Activated B cell treated with CpG ODN at 0.5 μM for 24 hours (primary cell): ENCODE data around the gene GFRA1. TPM values are rescaled to one million over a fixed set of nuclear protein-coding genes. Genes with fewer than 3 reads are reported as not detected.

Source experiments
- ATAC-seq: fragments of 200-7000 bp; cut with Tn5 transposase; one replicate; pipeline ENCODE4 v1.10.0; 2021; ENCODE audit warnings: low read depth, mild to moderate bottlenecking, moderate library complexity
- CTCF ChIA-PET: fragments of 350-600 bp; sonication (Branson Sonifier 250); formaldehyde crosslinking; loops from one replicate; lab custom pipeline; 2021; ENCODE audit warnings: antibody characterized with exemption; lab: Charles Lee
- POLR2A ChIA-PET: fragments of 350-600 bp; sonication (Branson Sonifier 250); formaldehyde crosslinking; loops from one replicate; lab custom pipeline; 2021; ENCODE audit warnings: antibody characterized with exemption; lab: Charles Lee
- DNase-seq: peaks from one replicate; pipeline ENCODE4 v3.0.0; 2022
- H3K27ac Mint-ChIP-seq: one replicate; pipeline ENCODE4 v1.8.0; 2020; ENCODE audit warnings: mixed read lengths
- H3K27me3 Mint-ChIP-seq: one replicate; pipeline ENCODE4 v1.8.0; 2021; ENCODE audit warnings: mixed read lengths
- H3K36me3 Mint-ChIP-seq: one replicate; pipeline ENCODE4 v1.8.0; 2021; ENCODE audit warnings: low read depth, mixed read lengths
- H3K4me1 Mint-ChIP-seq: one replicate; pipeline ENCODE4 v1.8.0; 2021; ENCODE audit warnings: mixed read lengths
- H3K4me3 Mint-ChIP-seq: one replicate; pipeline ENCODE4 v1.8.0; 2020; ENCODE audit warnings: mild to moderate bottlenecking, mixed read lengths
- H3K9me3 Mint-ChIP-seq: one replicate; pipeline ENCODE4 v1.8.0; 2020; ENCODE audit warnings: mixed read lengths
- intact Hi-C: fragments of 100-400 bp; cut with micrococcal nuclease; formaldehyde crosslinking; loops from one replicate; pipeline ENCODE4 v1.15.1; 2024
- total RNA-seq: library from RNA; stranded (reverse); gene quantifications from 2 replicates; pipeline ENCODE4 v1.2.3, GENCODE V29; 2022
- TF ChIP-seq, protein P1 (sequence below): fragments of 200-600 bp; IDR thresholded peaks from one replicate; pipeline ENCODE4 v1.8.0; 2022; ENCODE audit warnings: antibody characterized with exemption, mild to moderate bottlenecking

The GFRA1 gene
- total RNA-seq, 1 donor from 2014 or later, result not detected

DNA sequence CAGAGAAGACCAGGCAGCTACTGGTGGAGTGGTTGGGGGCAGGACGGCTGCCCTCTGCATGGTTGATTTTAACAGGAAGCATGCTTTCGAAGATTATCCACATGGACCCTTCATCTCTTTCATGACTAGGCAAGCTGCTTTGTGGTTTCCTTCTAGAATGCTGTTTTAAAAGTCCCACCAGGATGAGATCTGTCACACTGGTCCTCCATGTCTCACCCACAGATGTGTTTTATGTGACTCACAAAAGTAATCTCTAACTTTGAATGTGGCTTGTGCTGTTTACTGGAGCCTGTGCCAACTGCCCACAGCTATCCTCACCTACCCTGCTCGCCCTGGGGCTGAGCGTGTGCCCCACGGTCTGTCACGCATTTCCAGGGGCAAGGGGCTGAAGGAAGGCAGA, 188.8 kb downstream of the GFRA1 start:
- no peak overlapping the region for H3K4me3 Mint-ChIP-seq
- ATAC-seq, result no peak
- DNase-seq, result no peak
- H3K4me1 Mint-ChIP-seq, result no peaks in the 10 kb centered on the region
- intact Hi-C loops, result no loop called here
- POLR2A ChIA-PET, result no interaction called here
- no peaks in the 10 kb centered on the region for H3K36me3 Mint-ChIP-seq
- H3K9me3 Mint-ChIP-seq, result no peaks in the 10 kb centered on the region
- no peaks in the 10 kb centered on the region for H3K27me3 Mint-ChIP-seq
- CTCF ChIA-PET, result no interaction called here
- TF ChIP-seq, protein P1, sequence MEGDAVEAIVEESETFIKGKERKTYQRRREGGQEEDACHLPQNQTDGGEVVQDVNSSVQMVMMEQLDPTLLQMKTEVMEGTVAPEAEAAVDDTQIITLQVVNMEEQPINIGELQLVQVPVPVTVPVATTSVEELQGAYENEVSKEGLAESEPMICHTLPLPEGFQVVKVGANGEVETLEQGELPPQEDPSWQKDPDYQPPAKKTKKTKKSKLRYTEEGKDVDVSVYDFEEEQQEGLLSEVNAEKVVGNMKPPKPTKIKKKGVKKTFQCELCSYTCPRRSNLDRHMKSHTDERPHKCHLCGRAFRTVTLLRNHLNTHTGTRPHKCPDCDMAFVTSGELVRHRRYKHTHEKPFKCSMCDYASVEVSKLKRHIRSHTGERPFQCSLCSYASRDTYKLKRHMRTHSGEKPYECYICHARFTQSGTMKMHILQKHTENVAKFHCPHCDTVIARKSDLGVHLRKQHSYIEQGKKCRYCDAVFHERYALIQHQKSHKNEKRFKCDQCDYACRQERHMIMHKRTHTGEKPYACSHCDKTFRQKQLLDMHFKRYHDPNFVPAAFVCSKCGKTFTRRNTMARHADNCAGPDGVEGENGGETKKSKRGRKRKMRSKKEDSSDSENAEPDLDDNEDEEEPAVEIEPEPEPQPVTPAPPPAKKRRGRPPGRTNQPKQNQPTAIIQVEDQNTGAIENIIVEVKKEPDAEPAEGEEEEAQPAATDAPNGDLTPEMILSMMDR, result no peak
- no peak overlapping the region for H3K27ac Mint-ChIP-seq

DNA sequence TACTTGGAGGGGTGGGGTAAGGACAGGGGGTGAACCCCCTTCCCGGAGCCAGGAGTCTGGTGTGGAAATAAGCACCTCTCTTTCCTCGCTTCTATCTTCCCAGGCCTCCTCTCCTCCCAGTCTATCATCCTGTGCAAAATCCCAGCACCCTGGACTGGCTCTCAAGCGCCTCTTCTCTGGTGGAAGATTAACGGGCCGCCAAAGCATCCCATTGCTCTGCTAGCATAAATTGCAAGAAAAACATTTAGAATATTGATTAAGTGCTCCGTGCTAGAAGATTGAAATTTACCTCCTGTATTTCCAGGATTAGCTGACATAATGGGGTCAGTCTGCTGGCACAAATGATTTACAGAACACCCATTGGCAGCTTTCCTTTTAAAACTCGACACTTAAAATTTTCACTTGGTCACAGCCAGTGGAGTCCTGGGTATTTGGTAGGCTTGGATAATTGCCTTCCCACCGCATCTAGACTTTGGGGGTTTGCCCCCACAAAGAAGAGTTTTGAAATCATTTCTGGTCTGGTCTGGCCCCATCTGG, 189.7 kb downstream of the GFRA1 start:
- H3K27me3 Mint-ChIP-seq, result no peaks in the 10 kb centered on the region
- TF ChIP-seq, protein P1, result no peak
- CTCF ChIA-PET, result no interaction called here
- H3K36me3 Mint-ChIP-seq, result no peaks in the 10 kb centered on the region
- DNase-seq (no peak), ATAC-seq (no peak)
- H3K9me3 Mint-ChIP-seq, result no peaks in the 10 kb centered on the region
- no peaks in the 10 kb centered on the region for H3K4me1 Mint-ChIP-seq
- no peak overlapping the region for H3K4me3 Mint-ChIP-seq
- H3K27ac Mint-ChIP-seq, result no peak overlapping the region
- POLR2A ChIA-PET, result no interaction called here
- intact Hi-C loops, result no loop called here

DNA sequence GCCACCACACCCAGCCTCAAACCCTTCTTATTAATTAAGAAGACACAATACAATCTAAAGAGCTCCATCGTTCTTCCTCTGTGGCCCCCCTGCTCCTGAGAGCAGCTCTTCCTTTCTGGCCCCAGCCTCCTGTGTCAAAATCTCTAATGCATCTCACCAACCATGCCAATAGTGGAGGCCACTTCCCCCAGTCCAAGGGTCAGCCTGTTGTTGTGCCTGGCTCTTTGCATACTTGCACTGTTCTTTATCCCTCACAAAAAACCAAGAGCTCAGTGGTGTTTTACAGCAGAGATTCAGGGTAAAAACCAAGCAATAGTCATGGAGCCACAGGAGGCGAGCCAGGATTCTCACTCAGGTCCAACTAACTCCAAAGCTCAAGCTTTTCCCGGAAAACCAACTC, 190.2 kb downstream of the GFRA1 start:
- POLR2A ChIA-PET, result no interaction called here
- DNase-seq (no peak), ATAC-seq (no peak)
- TF ChIP-seq, protein P1, result no peak
- intact Hi-C loops, result no loop called here
- Mint-ChIP-seq H3K9me3 (no peaks in the 10 kb centered on the region), H3K27me3 (no peaks in the 10 kb centered on the region), H3K4me1 (no peaks in the 10 kb centered on the region), H3K4me3 (no peak overlapping the region), H3K36me3 (no peaks in the 10 kb centered on the region), H3K27ac (no peak overlapping the region)
- CTCF ChIA-PET, result no interaction called here

DNA sequence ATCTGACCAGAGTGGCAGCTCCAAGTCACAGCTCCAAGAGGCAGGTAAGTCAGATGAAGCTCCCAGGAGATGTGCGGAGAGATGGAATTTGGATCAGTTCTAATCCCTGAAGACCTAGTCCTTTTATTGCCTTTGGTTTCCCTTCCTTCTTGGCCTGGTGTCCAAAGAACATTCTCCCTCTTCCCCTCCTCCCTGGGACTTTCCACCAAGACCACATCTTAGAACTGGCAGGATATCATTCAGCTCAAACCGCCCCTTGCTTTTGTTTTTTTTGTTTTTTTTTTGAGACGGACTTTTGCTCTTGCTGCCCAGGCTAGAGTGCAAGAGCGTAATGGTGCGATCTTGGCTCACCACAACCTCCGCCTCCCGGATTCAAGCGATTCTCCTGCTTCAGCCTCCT, 190.8 kb downstream of the GFRA1 start:
- DNase-seq (no peak), ATAC-seq (no peak)
- no peaks in the 10 kb centered on the region for H3K27me3 Mint-ChIP-seq
- no peaks in the 10 kb centered on the region for H3K9me3 Mint-ChIP-seq
- TF ChIP-seq, protein P1, result no peak
- ChIA-PET CTCF (no interaction called here), POLR2A (no interaction called here)
- no peak overlapping the region for H3K27ac Mint-ChIP-seq
- no peak overlapping the region for H3K4me3 Mint-ChIP-seq
- no peaks in the 10 kb centered on the region for H3K36me3 Mint-ChIP-seq
- H3K4me1 Mint-ChIP-seq, result no peaks in the 10 kb centered on the region
- intact Hi-C loops, result no loop called here

DNA sequence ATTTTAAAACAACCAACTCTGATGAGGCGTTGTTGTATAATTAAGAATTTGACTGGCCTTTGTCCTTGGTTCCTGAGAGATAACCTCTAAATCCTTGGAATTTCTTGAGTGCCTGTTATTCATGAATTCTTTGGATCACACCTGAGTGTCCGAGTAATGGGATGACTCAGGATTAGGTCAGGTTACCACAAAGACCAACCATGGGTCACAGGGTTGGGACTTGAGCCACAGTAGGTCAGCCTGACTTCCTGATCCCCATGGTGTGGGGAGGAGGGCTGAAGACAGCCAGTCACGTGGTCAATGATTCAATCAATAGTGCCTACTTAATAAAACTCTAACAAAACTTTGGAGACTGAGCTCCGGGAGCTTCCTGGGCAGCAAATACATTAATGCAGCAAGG, 192.5 kb downstream of the GFRA1 start:
- DNase-seq, result no peak
- no peaks in the 10 kb centered on the region for H3K4me1 Mint-ChIP-seq
- no peak for ATAC-seq
- ChIA-PET POLR2A (interaction anchor here (0.6 kb wide), 1 partner anchor 187 kb away, joined by 3 read pairs; no protein-coding TSS in a partner anchor), CTCF (no interaction called here)
- H3K9me3 Mint-ChIP-seq, result no peaks in the 10 kb centered on the region
- H3K4me3 Mint-ChIP-seq, result no peak overlapping the region
- no peaks in the 10 kb centered on the region for H3K36me3 Mint-ChIP-seq
- intact Hi-C loops, result no loop called here
- TF ChIP-seq, protein P1, result no peak
- no peak overlapping the region for H3K27ac Mint-ChIP-seq
- no peaks in the 10 kb centered on the region for H3K27me3 Mint-ChIP-seq
